Measurements from ENCODE around the gene BEST2. TPM values are rescaled to one million over a fixed set of nuclear protein-coding genes. Genes with fewer than 3 reads are reported as not detected.
A peak's percentile ranks its signal among the peaks of the same experiment; 100 is the strongest.

Gene BEST2
- total RNA-seq, 2 experiments from 2014 or later = not detected

DNA sequence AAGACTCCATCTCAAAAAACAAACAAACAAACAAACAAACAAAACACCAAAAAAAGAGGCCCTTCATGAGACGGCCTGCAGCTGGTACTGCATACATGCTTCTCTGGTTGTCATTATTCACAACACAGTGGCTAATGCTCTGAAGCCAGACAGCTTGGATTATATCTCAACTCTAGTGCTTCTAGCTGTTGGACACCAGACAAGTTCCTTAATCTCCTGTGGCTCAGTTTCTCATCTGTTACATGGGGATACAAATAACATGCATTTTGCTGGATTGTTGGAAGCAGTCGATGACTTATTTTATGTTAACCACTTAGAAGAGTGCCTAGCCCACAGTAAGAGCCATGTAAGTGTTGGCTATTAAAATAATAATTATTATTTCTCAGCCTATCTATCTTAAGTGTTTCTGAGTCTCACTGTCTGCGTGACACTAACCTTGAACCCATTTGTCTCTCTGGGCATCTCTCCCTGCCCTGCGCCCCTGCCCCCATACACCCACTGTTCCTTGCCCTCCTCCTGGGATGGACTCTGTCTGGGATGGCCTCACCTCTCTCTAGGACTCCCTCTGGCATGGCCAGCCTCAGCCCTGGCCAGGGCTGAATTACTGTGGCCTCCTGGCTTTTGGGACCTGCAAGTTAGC, 36.6 kb downstream of the BEST2 start:
- peaks cover 23% of the 10 kb centered on the region for H3K4me1 Mint-ChIP-seq
- no peaks in the 10 kb centered on the region for H3K27me3 Mint-ChIP-seq
- H3K9me3 Mint-ChIP-seq = no peaks in the 10 kb centered on the region
- no peak for DNase-seq
- peak overlapping the region; percentile 50 for H3K27ac Mint-ChIP-seq
- POLR2A ChIA-PET = interaction anchor here (3.4 kb wide), 1 partner anchor 10 kb away, joined by 31 read pairs; no protein-coding TSS in a partner anchor
- ATAC-seq (ENCODE audit: low read depth) = no peak
- H3K4me3 Mint-ChIP-seq = no peak overlapping the region
- no peaks in the 10 kb centered on the region for H3K36me3 Mint-ChIP-seq

DNA sequence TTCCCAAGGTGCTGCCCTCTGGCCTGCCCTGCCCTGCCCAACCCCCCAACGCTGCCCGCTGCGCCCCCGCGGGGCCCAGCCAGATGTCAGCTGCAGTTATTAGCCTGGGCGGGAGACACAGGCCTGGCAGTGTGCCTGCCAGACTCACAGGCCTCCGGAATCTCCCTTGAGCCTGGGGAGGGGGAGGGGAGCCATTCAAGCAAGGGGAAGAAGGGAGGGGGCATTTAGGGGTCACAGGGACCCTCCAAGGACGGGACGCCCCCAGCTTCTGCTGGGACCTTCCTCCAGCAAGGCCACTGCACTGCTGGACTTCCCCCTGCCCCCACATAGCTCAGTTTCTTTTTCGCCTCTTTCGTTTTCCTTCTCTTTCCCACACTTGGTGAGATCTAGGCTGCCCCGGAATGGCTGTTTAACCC, 37.1 kb downstream of the BEST2 start:
- Mint-ChIP-seq H3K36me3 (peaks cover 1% of the 10 kb centered on the region), H3K27me3 (no peaks in the 10 kb centered on the region), H3K27ac (peak overlapping the region; percentile 92), H3K9me3 (no peaks in the 10 kb centered on the region), H3K4me3 (peak overlapping the region; percentile 92), H3K4me1 (peaks cover 19% of the 10 kb centered on the region)
- POLR2A ChIA-PET = interaction anchor here (3.4 kb wide), 1 partner anchor 11 kb away, joined by 31 read pairs; no protein-coding TSS in a partner anchor
- ATAC-seq (ENCODE audit: low read depth) (no peak), DNase-seq (no peak)

DNA sequence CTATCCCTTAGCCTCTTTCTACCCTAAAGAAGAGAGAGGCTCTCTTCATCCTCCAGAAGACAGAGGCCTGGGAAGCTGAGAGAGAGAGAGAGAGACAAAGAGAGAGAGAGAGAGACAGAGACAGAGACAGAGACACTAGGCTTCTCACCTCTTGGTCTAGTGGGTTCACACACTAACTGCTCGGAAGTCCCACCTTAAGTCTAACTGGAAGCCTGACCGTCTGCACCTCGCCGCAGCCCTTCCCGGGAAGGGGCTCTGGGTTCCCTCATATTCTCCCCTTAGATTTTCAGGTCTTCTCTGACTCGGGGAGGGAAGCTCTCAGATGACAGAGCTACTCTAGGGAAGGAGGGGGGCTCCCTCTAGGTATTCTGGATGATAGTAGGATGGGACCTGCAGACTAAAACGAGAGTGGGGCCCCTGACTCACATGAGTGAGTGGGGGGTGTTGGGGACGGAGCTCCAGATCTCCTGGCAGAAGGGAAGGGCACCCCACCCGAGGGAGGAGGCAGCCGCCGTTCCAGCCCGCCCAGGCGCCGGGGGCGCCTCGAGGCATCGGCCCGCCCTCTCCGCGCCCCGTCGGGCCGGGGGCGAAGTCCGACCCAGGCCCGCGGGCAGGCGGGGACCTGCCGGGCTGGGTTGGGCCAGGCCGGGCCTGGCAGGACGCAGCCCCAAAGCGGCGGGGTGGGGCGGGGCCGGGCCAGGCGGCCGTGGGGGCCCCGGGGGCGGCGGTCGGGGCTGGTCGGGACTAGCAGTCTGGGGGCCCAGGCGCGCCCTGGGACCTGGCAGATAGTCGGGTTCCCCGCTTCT, 37.7 kb downstream of the BEST2 start:
- Mint-ChIP-seq H3K4me3 (peak overlapping the region; percentile 94), H3K36me3 (peaks cover 1% of the 10 kb centered on the region), H3K27ac (peak overlapping the region; percentile 92), H3K27me3 (no peaks in the 10 kb centered on the region), H3K4me1 (peaks cover 22% of the 10 kb centered on the region), H3K9me3 (no peaks in the 10 kb centered on the region)
- DNase-seq (no peak), ATAC-seq (ENCODE audit: low read depth) (no peak)
- POLR2A ChIA-PET = interaction anchor here (3.4 kb wide), 1 partner anchor 12 kb away, joined by 31 read pairs; no protein-coding TSS in a partner anchor

DNA sequence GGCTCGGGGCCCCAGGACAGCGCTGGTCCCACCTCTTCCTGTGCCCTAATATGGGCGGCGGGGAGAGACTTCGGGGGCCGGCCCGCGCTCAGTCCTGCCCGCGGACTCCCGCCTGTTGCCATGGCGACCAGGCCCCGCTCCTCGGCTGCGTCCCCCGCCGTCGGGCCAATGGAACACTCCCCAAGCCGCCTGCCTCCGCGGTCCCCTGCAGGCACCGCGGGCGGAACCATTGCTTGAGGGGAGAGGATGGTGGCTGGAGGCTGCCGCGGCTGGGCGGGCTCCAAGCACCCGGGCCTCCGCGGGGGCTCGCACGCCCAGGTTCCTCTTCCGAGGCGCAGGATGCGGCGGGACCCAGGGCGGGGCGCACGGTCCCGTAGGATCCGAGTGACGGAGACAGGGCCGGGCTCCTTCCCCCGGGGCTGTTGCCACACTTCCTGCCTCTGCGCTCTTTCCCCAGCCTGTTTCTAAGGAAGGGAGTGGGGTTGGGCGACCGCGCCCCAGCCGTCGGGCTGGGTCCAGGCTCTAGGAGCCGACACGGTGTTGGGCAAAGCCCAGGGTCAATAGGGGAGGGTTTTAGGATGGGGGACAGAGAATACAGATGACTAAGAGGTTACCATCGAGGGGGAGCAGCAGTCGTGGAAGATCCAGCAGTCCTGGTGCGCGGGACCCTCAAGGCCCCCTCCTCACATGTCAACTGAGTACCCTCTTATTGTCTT, 38.5 kb downstream of the BEST2 start:
- peaks cover 28% of the 10 kb centered on the region for H3K4me1 Mint-ChIP-seq
- H3K36me3 Mint-ChIP-seq = peaks cover 1% of the 10 kb centered on the region
- ATAC-seq (ENCODE audit: low read depth) (peak; percentile 51), DNase-seq (peak; percentile 98)
- H3K27ac Mint-ChIP-seq = peak overlapping the region; percentile 95
- no peaks in the 10 kb centered on the region for H3K27me3 Mint-ChIP-seq
- no peaks in the 10 kb centered on the region for H3K9me3 Mint-ChIP-seq
- peak overlapping the region; percentile 94 for H3K4me3 Mint-ChIP-seq
- POLR2A ChIA-PET = interaction anchor here (0.6 to 9.6 kb wide), 5 partner anchors 10 to 91 kb away, joined by 4 to 361 read pairs (median 30); partner anchors contain the start of genes PRDX2 and THSD8

DNA sequence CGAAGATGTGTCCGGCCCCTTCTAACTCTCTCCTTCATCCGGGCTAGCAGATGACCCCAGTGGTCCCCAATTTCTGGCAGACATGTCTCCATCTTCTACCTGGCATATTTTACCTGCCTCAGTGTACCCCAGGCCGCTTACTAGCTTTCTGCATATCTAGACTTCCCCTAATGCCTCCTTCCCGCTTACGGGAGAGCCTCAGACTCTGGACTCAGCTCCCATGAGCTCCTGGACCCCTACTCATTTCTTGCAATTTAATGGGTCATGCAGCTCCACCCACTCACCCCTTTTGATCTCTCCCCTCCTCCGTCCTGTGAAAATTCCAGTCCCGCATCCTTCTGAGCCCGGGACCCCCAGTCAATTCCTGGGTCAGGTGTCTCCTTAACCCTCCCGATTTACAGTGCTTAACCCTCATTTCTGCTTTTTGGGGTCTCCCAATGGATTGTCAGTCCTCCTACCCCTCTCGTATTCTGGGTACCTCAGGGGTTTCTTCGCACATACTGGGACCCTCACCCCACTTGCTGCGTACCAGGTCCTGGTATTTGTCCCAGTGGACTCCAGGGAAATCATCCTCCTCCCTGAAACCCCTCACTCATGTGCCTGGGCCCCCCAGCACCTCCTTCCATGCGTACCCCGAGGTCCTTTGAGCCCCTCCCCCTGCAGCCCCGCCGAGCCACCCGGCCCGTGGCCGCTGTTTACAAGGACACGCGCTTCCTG, 39.2 kb downstream of the BEST2 start:
- ATAC-seq (ENCODE audit: low read depth) (no peak), DNase-seq (no peak)
- peak overlapping the region; percentile 95 for H3K27ac Mint-ChIP-seq
- POLR2A ChIA-PET = interaction anchor here (0.5 to 9.6 kb wide), 19 partner anchors 11 to 628 kb away, joined by 3 to 361 read pairs (median 10); partner anchors contain the start of genes DHPS, GCDH, GET3 and PRDX2
- peaks cover 1% of the 10 kb centered on the region for H3K36me3 Mint-ChIP-seq
- H3K27me3 Mint-ChIP-seq = no peaks in the 10 kb centered on the region
- H3K4me3 Mint-ChIP-seq = peak overlapping the region; percentile 94
- H3K4me1 Mint-ChIP-seq = peaks cover 30% of the 10 kb centered on the region
- H3K9me3 Mint-ChIP-seq = no peaks in the 10 kb centered on the region

DNA sequence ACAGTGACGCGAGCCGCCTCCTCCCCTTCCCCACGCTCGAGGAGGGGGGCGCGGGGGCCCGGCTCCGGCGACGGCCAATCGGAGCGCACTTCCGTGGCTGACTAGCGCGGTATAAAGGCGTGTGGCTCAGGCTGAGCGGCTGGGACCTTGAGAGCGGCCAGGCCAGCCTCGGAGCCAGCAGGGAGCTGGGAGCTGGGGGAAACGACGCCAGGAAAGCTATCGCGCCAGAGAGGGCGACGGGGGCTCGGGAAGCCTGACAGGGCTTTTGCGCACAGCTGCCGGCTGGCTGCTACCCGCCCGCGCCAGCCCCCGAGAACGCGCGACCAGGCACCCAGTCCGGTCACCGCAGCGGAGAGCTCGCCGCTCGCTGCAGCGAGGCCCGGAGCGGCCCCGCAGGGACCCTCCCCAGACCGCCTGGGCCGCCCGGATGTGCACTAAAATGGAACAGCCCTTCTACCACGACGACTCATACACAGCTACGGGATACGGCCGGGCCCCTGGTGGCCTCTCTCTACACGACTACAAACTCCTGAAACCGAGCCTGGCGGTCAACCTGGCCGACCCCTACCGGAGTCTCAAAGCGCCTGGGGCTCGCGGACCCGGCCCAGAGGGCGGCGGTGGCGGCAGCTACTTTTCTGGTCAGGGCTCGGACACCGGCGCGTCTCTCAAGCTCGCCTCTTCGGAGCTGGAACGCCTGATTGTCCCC, 39.9 kb downstream of the BEST2 start, which contains the start of gene JUNB:
JUNB (plus strand) TSS at position 142 of the 706 bp plus-strand sequence; CDS start at position 428, 286 bp downstream.
- DNase-seq = peak; percentile 97
- peaks cover 37% of the 10 kb centered on the region for H3K4me1 Mint-ChIP-seq

DNA sequence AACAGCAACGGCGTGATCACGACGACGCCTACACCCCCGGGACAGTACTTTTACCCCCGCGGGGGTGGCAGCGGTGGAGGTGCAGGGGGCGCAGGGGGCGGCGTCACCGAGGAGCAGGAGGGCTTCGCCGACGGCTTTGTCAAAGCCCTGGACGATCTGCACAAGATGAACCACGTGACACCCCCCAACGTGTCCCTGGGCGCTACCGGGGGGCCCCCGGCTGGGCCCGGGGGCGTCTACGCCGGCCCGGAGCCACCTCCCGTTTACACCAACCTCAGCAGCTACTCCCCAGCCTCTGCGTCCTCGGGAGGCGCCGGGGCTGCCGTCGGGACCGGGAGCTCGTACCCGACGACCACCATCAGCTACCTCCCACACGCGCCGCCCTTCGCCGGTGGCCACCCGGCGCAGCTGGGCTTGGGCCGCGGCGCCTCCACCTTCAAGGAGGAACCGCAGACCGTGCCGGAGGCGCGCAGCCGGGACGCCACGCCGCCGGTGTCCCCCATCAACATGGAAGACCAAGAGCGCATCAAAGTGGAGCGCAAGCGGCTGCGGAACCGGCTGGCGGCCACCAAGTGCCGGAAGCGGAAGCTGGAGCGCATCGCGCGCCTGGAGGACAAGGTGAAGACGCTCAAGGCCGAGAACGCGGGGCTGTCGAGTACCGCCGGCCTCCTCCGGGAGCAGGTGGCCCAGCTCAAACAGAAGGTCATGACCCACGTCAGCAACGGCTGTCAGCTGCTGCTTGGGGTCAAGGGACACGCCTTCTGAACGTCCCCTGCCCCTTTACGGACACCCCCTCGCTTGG, 40.7 kb downstream of the BEST2 start:
- H3K27me3 Mint-ChIP-seq = no peaks in the 10 kb centered on the region

More for the DNA sequence above, 39.9 kb downstream of the BEST2 start, which contains the start of gene JUNB:
- H3K4me3 Mint-ChIP-seq = peak within 1 kb of the TSS; percentile 94
- no peaks in the 10 kb centered on the region for H3K9me3 Mint-ChIP-seq
- peak within 1 kb of the TSS; percentile 96 for H3K27ac Mint-ChIP-seq
- H3K27me3 Mint-ChIP-seq = no peaks in the 10 kb centered on the region
- POLR2A ChIA-PET = interaction anchor here (0.5 to 9.6 kb wide), 23 partner anchors 10 to 629 kb away, joined by 3 to 361 read pairs (median 6); partner anchors contain the start of genes DHPS, GCDH, GET3 and PRDX2
- ATAC-seq (ENCODE audit: low read depth) = peak; percentile 42
- H3K36me3 Mint-ChIP-seq = peaks cover 1% of the 10 kb centered on the region

DNA sequence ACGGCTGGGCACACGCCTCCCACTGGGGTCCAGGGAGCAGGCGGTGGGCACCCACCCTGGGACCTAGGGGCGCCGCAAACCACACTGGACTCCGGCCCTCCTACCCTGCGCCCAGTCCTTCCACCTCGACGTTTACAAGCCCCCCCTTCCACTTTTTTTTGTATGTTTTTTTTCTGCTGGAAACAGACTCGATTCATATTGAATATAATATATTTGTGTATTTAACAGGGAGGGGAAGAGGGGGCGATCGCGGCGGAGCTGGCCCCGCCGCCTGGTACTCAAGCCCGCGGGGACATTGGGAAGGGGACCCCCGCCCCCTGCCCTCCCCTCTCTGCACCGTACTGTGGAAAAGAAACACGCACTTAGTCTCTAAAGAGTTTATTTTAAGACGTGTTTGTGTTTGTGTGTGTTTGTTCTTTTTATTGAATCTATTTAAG, 41.3 kb downstream of the BEST2 start:
- no peaks in the 10 kb centered on the region for H3K27me3 Mint-ChIP-seq
- POLR2A ChIA-PET = interaction anchor here (0.6 to 9.6 kb wide), 21 partner anchors 8 to 566 kb away, joined by 3 to 361 read pairs (median 7); partner anchors contain the start of genes DHPS, GET3, PRDX2 and RNASEH2A
- peak overlapping the region; percentile 94 for H3K4me3 Mint-ChIP-seq
- peak overlapping the region; percentile 96 for H3K27ac Mint-ChIP-seq
- no peaks in the 10 kb centered on the region for H3K9me3 Mint-ChIP-seq
- peaks cover 37% of the 10 kb centered on the region for H3K4me1 Mint-ChIP-seq
- ATAC-seq (ENCODE audit: low read depth) = no peak
- H3K36me3 Mint-ChIP-seq = peaks cover 1% of the 10 kb centered on the region
- no peak for DNase-seq

More for the DNA sequence above, 40.7 kb downstream of the BEST2 start:
- H3K27ac Mint-ChIP-seq = peak overlapping the region; percentile 96
- no peaks in the 10 kb centered on the region for H3K9me3 Mint-ChIP-seq
- peaks cover 37% of the 10 kb centered on the region for H3K4me1 Mint-ChIP-seq
- peaks cover 1% of the 10 kb centered on the region for H3K36me3 Mint-ChIP-seq
- POLR2A ChIA-PET = interaction anchor here (0.6 to 9.6 kb wide), 23 partner anchors 9 to 630 kb away, joined by 3 to 361 read pairs (median 6); partner anchors contain the start of genes DHPS, GCDH, GET3 and PRDX2
- DNase-seq (peak; percentile 86), ATAC-seq (ENCODE audit: low read depth) (peak; percentile 2)
- peak overlapping the region; percentile 94 for H3K4me3 Mint-ChIP-seq

DNA sequence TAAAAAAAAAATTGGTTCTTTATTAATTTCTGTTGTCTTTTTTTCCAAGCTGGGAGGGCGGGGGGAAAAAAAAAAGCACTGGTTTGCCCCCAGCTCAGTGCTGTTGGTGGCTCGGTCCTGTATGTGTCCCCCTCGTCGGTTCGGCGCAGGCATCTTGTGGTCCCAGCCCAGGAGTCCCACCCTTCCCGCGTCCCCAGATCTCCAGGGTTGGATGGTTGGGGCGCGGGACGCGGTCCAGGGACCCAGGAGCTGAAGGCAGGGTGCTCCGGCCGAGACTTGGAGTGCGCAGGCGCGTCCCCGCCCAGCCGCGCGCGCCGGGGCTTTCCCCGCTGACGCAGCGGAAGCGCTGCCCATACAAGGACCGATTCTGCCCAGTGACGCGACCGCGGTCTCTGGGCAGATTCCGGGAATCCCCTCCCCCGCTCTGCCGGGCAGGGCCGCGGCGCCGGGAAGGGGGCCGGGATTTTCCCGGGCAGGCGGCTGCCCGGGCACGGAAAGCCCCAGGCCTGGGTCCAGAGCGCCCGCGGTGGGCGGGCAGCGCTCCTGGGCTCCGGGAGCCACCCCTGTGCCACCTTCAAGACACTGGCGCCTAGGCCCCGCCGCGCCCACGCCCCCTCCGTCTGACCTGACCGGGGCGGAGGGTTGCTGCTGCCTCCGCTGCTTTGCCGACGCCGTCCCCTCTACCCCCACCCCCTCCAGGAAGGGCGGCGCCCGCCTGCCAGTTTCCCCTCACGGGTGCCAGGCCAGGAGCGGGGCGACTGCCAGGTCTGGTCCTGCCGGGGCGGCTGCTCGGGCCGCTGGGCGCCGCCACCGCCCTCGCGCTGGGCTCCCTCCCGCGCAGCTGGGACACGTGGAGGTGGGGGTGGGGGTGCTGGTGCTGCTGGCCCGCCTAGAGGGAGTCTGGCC, 42.0 kb downstream of the BEST2 start:
- Mint-ChIP-seq H3K4me3 (peak overlapping the region; percentile 94), H3K27ac (peak overlapping the region; percentile 96), H3K36me3 (peaks cover 1% of the 10 kb centered on the region), H3K9me3 (no peaks in the 10 kb centered on the region), H3K27me3 (no peaks in the 10 kb centered on the region), H3K4me1 (peaks cover 35% of the 10 kb centered on the region)
- DNase-seq = peak; percentile 97
- ATAC-seq (ENCODE audit: low read depth) = peak; percentile 28
- POLR2A ChIA-PET = interaction anchor here (0.6 to 9.6 kb wide), 16 partner anchors 8 to 172 kb away, joined by 3 to 361 read pairs (median 12); partner anchors contain the start of genes DHPS, GET3, PRDX2 and RNASEH2A

DNA sequence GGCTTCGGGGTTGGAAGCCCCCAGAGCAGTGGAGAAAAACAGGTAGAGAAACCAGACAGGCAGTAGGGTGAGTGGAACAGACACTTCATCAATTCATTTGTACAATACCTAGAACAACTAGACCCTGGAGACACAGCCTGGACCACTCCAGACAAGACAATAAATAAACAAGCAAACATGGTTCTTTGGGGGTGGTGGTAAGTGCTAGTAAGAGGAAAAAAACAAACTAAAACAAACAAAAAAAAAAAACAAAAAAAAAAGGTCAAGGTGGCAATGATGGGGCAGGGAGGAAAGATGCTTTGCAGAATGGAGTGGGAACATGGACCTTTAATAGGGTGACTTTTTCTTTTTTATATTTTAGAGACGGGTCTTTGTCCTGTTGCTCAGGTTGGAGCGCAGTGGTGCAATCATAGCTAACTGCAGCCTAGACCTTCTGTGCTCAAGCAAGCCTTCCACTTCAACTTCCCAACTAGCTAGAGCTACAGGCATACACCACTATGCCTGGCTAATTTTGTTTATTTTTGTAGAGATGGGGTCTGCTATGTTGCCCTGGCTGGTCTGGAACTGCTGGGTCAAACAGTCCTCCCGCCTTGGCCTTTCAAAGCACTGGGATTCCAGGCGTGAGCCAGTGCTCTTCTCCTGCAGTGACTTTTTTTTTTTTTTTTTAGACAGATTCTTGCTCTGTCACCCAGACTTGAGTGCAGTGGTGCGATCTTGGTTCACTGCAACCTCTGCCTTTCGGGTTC, 42.8 kb downstream of the BEST2 start:
- ATAC-seq (ENCODE audit: low read depth) (no peak), DNase-seq (no peak)
- Mint-ChIP-seq H3K27ac (peak overlapping the region; percentile 87), H3K4me1 (peaks cover 30% of the 10 kb centered on the region), H3K27me3 (no peaks in the 10 kb centered on the region), H3K36me3 (peaks cover 1% of the 10 kb centered on the region), H3K9me3 (no peaks in the 10 kb centered on the region), H3K4me3 (peak overlapping the region; percentile 76)
- POLR2A ChIA-PET = interaction anchor here (0.6 to 9.6 kb wide), 9 partner anchors 15 to 353 kb away, joined by 3 to 361 read pairs (median 10); partner anchors contain the start of gene GET3
